GM18951 (cell line): Measurements from ENCODE around the gene GTSE1.

Experiments
- POLR2A ChIP-seq: IDR thresholded peaks from 4 replicates; pipeline ENCODE4 v1.6.1; 2011; ENCODE audit warnings: mild to moderate bottlenecking; ENCODE audit not compliant: insufficient read length, insufficient read depth; ENCODE audit errors: extremely low read depth
- in situ Hi-C: fragments of 300-500 bp; cut with MboI; formaldehyde crosslinking; loops from one replicate; pipeline ENCODE4 v1.12.0; 2022; ENCODE audit warnings: low sequenced_read_pairs, mixed read lengths, inconsistent platforms; ENCODE audit not compliant: unreplicated experiment

The GTSE1 gene

GRCh38 chr22:46351767-46352166, 55.1 kb downstream of the GTSE1 start:
- in situ Hi-C loops: no loop called here
- TF ChIP-seq POLR2A: no peak

GRCh38 chr22:46352276-46352675, 55.6 kb downstream of the GTSE1 start:
- in situ Hi-C loops: no loop called here
- no peak for TF ChIP-seq POLR2A

GRCh38 chr22:46352691-46353386, 56.2 kb downstream of the GTSE1 start:
- no peak for TF ChIP-seq POLR2A
- in situ Hi-C loops: no loop called here

GRCh38 chr22:46353483-46354105, 56.9 kb downstream of the GTSE1 start:
- TF ChIP-seq POLR2A: no peak
- in situ Hi-C loops: no loop called here

GRCh38 chr22:46354176-46354992, 57.7 kb downstream of the GTSE1 start:
- in situ Hi-C loops: no loop called here
- TF ChIP-seq POLR2A: no peak

- no peak for TF ChIP-seq POLR2A
- in situ Hi-C loops: no loop called here
These were observed 58.3 kb downstream of the GTSE1 start for GRCh38 chr22:46354993-46355305.

GRCh38 chr22:46355369-46355995, 58.8 kb downstream of the GTSE1 start:
- no peak for TF ChIP-seq POLR2A
- in situ Hi-C loops: no loop called here

- in situ Hi-C loops: no loop called here
These were observed 59.4 kb downstream of the GTSE1 start for GRCh38 chr22:46355996-46356471.

GRCh38 chr22:46356496-46357480, 60.1 kb downstream of the GTSE1 start:
- in situ Hi-C loops: no loop called here
- no peak for TF ChIP-seq POLR2A

More at GRCh38 chr22:46355996-46356471, 59.4 kb downstream of the GTSE1 start:
- no peak for TF ChIP-seq POLR2A

- in situ Hi-C loops: no loop called here
These were observed 61.2 kb downstream of the GTSE1 start for GRCh38 chr22:46357711-46358520.

GRCh38 chr22:46358766-46359165, 62.1 kb downstream of the GTSE1 start:
- no peak for TF ChIP-seq POLR2A
- in situ Hi-C loops: no loop called here

More at GRCh38 chr22:46357711-46358520, 61.2 kb downstream of the GTSE1 start:
- no peak for TF ChIP-seq POLR2A

GRCh38 chr22:46359362-46359761, 62.7 kb downstream of the GTSE1 start:
- TF ChIP-seq POLR2A: no peak

GRCh38 chr22:46360097-46360496, 63.4 kb downstream of the GTSE1 start:
- in situ Hi-C loops: loop anchor here (5.0 to 10.0 kb wide), 2 partner anchors 75 to 182 kb away; no protein-coding TSS in a partner anchor
- TF ChIP-seq POLR2A: no peak

More at GRCh38 chr22:46359362-46359761, 62.7 kb downstream of the GTSE1 start:
- in situ Hi-C loops: no loop called here
